ENCODE results near the gene ALS2CL. TPM values are rescaled to one million over a fixed set of nuclear protein-coding genes. Genes with fewer than 3 reads are reported as not detected.

Gene ALS2CL
- total and polyA plus RNA-seq, 2 experiments from 2014 or later: 2.0 to 3.1 TPM

DNA sequence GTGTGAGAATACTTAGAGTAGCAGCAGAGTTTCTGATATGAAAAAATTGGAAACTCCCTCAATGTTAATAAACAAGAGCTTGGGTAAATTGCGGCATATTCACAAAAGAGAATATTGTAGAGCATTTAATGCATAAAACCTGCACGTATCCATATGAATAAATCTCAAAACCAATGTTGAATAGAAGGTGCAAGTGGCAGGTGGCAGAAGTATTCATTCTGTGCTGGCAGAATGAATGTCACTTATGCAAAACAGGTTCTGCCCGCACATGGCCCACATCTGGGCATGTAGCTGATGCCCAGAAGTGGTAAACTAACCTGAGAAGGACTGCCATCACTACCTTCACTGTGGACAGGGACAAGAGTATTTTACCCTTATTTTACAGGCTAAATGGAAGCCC, 38.3 kb upstream of the ALS2CL start:
- TF ChIP-seq EZH2 (IDR thresholded peaks at IDR 0.05; ENCODE audit: insufficient read depth, poor library complexity, severe bottlenecking) (no peak), EZH2phosphoT487 (IDR thresholded peaks at IDR 0.05; ENCODE audit: insufficient read depth, low read depth) (no peak)
- no peak overlapping the region for H3K4me2 ChIP-seq (ENCODE audit: unreplicated experiment)
- in situ Hi-C loops (cut with MboI): no loop called here
- 66 to 67% methylated on average over 3 of the region's 3 CpGs for WGBS, 2 experiments (ENCODE audit: low coverage in 1 of 2, low lambda C conversion rate in 2 of 2, missing lambda C conversion rate in 2 of 2)
- no peaks in the 10 kb centered on the region for H3K4me1 ChIP-seq (ENCODE audit: insufficient read depth)
- H3K27me3 ChIP-seq (replicated peaks; ENCODE audit: insufficient read depth): peaks cover 32% of the 10 kb centered on the region
- H3K9me2 ChIP-seq (ENCODE audit: insufficient read depth): no peaks in the 10 kb centered on the region
- H3K36me3 ChIP-seq (ENCODE audit: low read depth): no peaks in the 10 kb centered on the region
- no peaks in the 10 kb centered on the region for H4K20me1 ChIP-seq (ENCODE audit: insufficient read depth)
- no peak overlapping the region for H3K27ac ChIP-seq
- no peak for DNase-seq
- no peak overlapping the region for H3K9ac ChIP-seq
- H3K4me3 ChIP-seq: no peak overlapping the region
- H3F3A ChIP-seq (ENCODE audit: insufficient read depth): no peaks in the 10 kb centered on the region
- H3K9me3 ChIP-seq (ENCODE audit: low read depth): no peaks in the 10 kb centered on the region
- H3K79me2 ChIP-seq (ENCODE audit: insufficient read depth): no peaks in the 10 kb centered on the region
- no peak overlapping the region for H2AFZ ChIP-seq

DNA sequence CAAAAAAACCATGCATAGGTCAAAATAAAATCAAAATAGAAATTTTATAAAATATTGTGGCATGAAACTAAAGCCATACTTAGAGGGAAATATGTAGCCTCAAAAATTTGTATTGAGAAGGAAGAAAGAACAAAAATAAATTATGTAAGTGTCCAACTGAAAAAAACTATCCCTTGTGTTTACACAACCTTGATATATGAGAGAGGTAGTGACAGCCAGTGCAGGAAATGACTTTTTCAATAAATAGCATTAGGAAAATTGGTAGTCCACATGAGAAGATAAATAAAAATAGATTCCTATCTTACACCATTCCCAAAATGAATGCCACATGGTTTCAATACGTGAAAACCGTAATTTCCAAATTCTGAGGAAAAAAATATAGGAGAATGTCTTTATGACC, 37.3 kb upstream of the ALS2CL start:
- DNase-seq: no peak
- no peak overlapping the region for H2AFZ ChIP-seq
- no peak overlapping the region for H3K9ac ChIP-seq
- H3K27me3 ChIP-seq (replicated peaks; ENCODE audit: insufficient read depth): peaks cover 32% of the 10 kb centered on the region
- no peaks in the 10 kb centered on the region for H3K9me3 ChIP-seq (ENCODE audit: low read depth)
- in situ Hi-C loops (cut with MboI): no loop called here
- no peak overlapping the region for H3K4me2 ChIP-seq (ENCODE audit: unreplicated experiment)
- H3K9me2 ChIP-seq (ENCODE audit: insufficient read depth): no peaks in the 10 kb centered on the region
- H3K36me3 ChIP-seq (ENCODE audit: low read depth): no peaks in the 10 kb centered on the region
- no peaks in the 10 kb centered on the region for H3K4me1 ChIP-seq (ENCODE audit: insufficient read depth)
- TF ChIP-seq EZH2 (IDR thresholded peaks at IDR 0.05; ENCODE audit: insufficient read depth, poor library complexity, severe bottlenecking) (no peak), EZH2phosphoT487 (IDR thresholded peaks at IDR 0.05; ENCODE audit: insufficient read depth, low read depth) (no peak)
- WGBS, 2 experiments (ENCODE audit: low coverage in 1 of 2, low lambda C conversion rate in 2 of 2, missing lambda C conversion rate in 2 of 2): 33 to 48% methylated on average over 2 of the region's 2 CpGs
- no peaks in the 10 kb centered on the region for H3K79me2 ChIP-seq (ENCODE audit: insufficient read depth)
- H4K20me1 ChIP-seq (ENCODE audit: insufficient read depth): no peaks in the 10 kb centered on the region
- H3K4me3 ChIP-seq: no peak overlapping the region
- no peak overlapping the region for H3K27ac ChIP-seq
- no peaks in the 10 kb centered on the region for H3F3A ChIP-seq (ENCODE audit: insufficient read depth)

DNA sequence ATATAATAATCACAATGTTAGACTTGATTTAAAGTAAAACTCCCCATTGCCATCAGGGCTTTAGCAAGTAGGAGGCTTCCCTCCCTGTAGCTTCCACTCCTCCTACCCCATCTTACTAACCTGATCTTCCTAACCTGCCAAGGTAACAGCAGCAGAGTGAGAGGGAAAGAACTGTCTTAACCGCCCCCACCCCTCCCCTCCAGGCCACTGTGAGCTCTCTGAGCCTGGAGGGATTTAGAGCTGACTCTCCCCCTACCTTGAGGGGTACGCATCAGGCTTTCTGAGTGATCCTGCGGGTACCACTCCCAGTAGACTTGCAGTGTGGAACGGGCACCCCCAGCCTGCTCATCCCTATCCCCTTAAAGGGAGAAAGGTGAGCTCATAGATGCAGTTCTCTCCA, 35.6 kb upstream of the ALS2CL start:
- no peak overlapping the region for H2AFZ ChIP-seq
- WGBS, 2 experiments (ENCODE audit: low coverage in 1 of 2, low lambda C conversion rate in 2 of 2, missing lambda C conversion rate in 2 of 2): 67 to 76% methylated on average over 4 of the region's 4 CpGs
- in situ Hi-C loops (cut with MboI): no loop called here

DNA sequence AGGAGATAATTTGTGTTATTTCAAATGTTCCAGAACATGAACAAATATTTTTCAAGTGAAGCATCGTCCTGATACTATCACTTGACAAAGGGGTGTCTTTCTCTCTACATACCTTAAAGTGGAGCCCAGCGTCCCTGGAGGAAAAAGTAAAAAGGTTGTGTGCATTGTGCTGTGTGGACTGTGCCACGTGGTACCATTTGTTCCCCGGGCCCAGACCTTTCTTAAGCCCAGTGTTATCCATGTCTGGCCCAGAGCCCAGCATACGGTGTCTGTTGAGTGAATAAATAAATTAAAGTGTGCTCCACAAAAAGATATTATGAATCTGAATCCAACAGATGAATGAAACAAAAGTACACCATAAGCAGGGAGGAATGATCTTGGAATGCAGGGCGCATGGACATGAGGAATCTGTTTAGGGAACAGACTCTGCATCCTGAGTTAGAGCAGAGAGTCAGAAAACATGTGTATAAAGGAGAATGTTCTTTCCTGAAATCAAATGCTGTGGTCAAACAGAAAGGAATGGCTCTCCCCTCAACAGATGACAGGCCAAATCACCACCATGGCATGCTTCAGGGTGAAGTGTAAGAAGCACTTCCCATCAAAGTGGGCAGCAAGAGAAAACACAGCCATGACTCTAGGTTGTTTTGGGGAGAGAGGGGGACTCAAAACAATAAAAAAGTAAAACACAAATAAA, 32.3 kb upstream of the ALS2CL start:
- Histone ChIP-seq H3K4me3 (no peak overlapping the region), H3K4me2 (ENCODE audit: unreplicated experiment) (no peak overlapping the region), H3F3A (ENCODE audit: insufficient read depth) (no peaks in the 10 kb centered on the region), H3K79me2 (ENCODE audit: insufficient read depth) (no peaks in the 10 kb centered on the region), H3K4me1 (ENCODE audit: insufficient read depth) (no peaks in the 10 kb centered on the region), H3K27me3 (replicated peaks; ENCODE audit: insufficient read depth) (peaks cover 8% of the 10 kb centered on the region), H4K20me1 (ENCODE audit: insufficient read depth) (no peaks in the 10 kb centered on the region), H3K9me2 (ENCODE audit: insufficient read depth) (no peaks in the 10 kb centered on the region), H3K9me3 (ENCODE audit: low read depth) (no peaks in the 10 kb centered on the region), H2AFZ (no peak overlapping the region; the same call in 1 of the 2 replicates), H3K36me3 (ENCODE audit: low read depth) (no peaks in the 10 kb centered on the region), H3K27ac (no peak overlapping the region), H3K9ac (no peak overlapping the region)
- 38 to 40% methylated on average over 6 of the region's 6 CpGs for WGBS, 2 experiments (ENCODE audit: low coverage in 1 of 2, low lambda C conversion rate in 2 of 2, missing lambda C conversion rate in 2 of 2)
- in situ Hi-C loops (cut with MboI): no loop called here
- DNase-seq: no peak
- no peak for TF ChIP-seq EZH2 (IDR thresholded peaks at IDR 0.05; ENCODE audit: insufficient read depth, poor library complexity, severe bottlenecking)

More for the DNA sequence above, 35.6 kb upstream of the ALS2CL start:
- Histone ChIP-seq H3K9me2 (ENCODE audit: insufficient read depth) (no peaks in the 10 kb centered on the region), H3K4me1 (ENCODE audit: insufficient read depth) (no peaks in the 10 kb centered on the region), H3F3A (ENCODE audit: insufficient read depth) (no peaks in the 10 kb centered on the region), H3K27ac (no peak overlapping the region), H3K9me3 (ENCODE audit: low read depth) (no peaks in the 10 kb centered on the region), H4K20me1 (ENCODE audit: insufficient read depth) (no peaks in the 10 kb centered on the region), H3K27me3 (replicated peaks; ENCODE audit: insufficient read depth) (peaks cover 32% of the 10 kb centered on the region), H3K4me3 (no peak overlapping the region), H3K9ac (no peak overlapping the region), H3K79me2 (ENCODE audit: insufficient read depth) (no peaks in the 10 kb centered on the region), H3K4me2 (ENCODE audit: unreplicated experiment) (no peak overlapping the region), H3K36me3 (ENCODE audit: low read depth) (no peaks in the 10 kb centered on the region)
- TF ChIP-seq EZH2phosphoT487 (IDR thresholded peaks at IDR 0.05; ENCODE audit: insufficient read depth, low read depth) (no peak), EZH2 (IDR thresholded peaks at IDR 0.05; ENCODE audit: insufficient read depth, poor library complexity, severe bottlenecking) (no peak)
- no peak for DNase-seq

Measured in GM23248 (cell line).